BE2C (cell line): Measurements from ENCODE around the gene ELMOD2.

Experiments
- DNase-seq: peaks from one replicate; pipeline ENCODE4 v3.0.0-alpha.2; 2020
- H3K27me3 ChIP-seq: fragments of 250-450 bp; sonication (Bioruptor Pico); 2 replicates; pipeline ENCODE4 v1.5.1; 2020; ENCODE audit warnings: mild to moderate bottlenecking
- H3K36me3 ChIP-seq: fragments of 250-450 bp; sonication (Bioruptor Pico); 2 replicates; pipeline ENCODE4 v1.5.1; 2020; ENCODE audit warnings: mild to moderate bottlenecking
- H3K4me1 ChIP-seq: fragments of 250-450 bp; sonication (Bioruptor Pico); 2 replicates; pipeline ENCODE4 v1.5.1; 2020
- H3K4me3 ChIP-seq: 2 replicates; pipeline ENCODE4 v1.5.1; 2011; ENCODE audit warnings: low read depth, low read length
- H3K9me3 ChIP-seq: fragments of 250-450 bp; sonication (Bioruptor Pico); 2 replicates; pipeline ENCODE4 v1.5.1; 2020
- TF ChIP-seq, protein P1 (sequence below): IDR thresholded peaks from 2 replicates; pipeline ENCODE4 v1.5.1; 2012; ENCODE audit warnings: mild to moderate bottlenecking, low read depth, low read length

Gene ELMOD2

GRCh38 chr4:140595065-140595464 lies 71.1 kb downstream of the ELMOD2 start:
- TF ChIP-seq, protein P1, sequence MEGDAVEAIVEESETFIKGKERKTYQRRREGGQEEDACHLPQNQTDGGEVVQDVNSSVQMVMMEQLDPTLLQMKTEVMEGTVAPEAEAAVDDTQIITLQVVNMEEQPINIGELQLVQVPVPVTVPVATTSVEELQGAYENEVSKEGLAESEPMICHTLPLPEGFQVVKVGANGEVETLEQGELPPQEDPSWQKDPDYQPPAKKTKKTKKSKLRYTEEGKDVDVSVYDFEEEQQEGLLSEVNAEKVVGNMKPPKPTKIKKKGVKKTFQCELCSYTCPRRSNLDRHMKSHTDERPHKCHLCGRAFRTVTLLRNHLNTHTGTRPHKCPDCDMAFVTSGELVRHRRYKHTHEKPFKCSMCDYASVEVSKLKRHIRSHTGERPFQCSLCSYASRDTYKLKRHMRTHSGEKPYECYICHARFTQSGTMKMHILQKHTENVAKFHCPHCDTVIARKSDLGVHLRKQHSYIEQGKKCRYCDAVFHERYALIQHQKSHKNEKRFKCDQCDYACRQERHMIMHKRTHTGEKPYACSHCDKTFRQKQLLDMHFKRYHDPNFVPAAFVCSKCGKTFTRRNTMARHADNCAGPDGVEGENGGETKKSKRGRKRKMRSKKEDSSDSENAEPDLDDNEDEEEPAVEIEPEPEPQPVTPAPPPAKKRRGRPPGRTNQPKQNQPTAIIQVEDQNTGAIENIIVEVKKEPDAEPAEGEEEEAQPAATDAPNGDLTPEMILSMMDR, result peak; percentile 73
- no peak for DNase-seq
- Histone ChIP-seq H3K9me3 (no peaks in the 10 kb centered on the region; the same call in 1 of the 2 replicates), H3K4me1 (no peaks in the 10 kb centered on the region), H3K4me3 (no peak overlapping the region), H3K27me3 (peaks cover 14% of the 10 kb centered on the region), H3K36me3 (no peaks in the 10 kb centered on the region)

DNA sequence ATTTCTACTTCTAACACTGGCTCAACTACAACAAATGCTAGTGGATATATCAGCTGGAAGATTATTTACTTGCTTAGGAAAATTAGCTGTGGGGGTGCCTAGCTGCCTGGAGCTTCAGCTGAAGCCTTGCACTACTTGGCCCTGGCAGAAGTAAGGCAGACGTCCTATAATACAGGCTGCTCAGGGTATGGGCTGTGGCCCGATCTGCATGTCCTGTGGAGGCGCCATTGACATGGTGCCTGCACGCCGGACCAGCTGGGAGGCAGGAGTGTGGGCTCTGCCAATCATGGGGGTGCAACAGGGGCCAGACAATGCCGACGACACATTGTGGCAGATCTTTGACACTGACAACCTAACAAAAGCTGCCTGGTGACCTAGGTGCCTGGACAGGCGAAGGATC lies 76.4 kb downstream of the ELMOD2 start:
- H3K4me1 ChIP-seq, result no peaks in the 10 kb centered on the region
- no peak for DNase-seq

GRCh38 chr4:140602714-140603113 lies 78.7 kb downstream of the ELMOD2 start:
- no peak for DNase-seq
- H3K27me3 ChIP-seq, result no peaks in the 10 kb centered on the region

More for the DNA sequence above, 76.4 kb downstream of the ELMOD2 start:
- Histone ChIP-seq H3K27me3 (no peaks in the 10 kb centered on the region), H3K36me3 (no peaks in the 10 kb centered on the region), H3K4me3 (no peak overlapping the region), H3K9me3 (no peaks in the 10 kb centered on the region; the same call in 1 of the 2 replicates)
- TF ChIP-seq, protein P1, result no peak

DNA sequence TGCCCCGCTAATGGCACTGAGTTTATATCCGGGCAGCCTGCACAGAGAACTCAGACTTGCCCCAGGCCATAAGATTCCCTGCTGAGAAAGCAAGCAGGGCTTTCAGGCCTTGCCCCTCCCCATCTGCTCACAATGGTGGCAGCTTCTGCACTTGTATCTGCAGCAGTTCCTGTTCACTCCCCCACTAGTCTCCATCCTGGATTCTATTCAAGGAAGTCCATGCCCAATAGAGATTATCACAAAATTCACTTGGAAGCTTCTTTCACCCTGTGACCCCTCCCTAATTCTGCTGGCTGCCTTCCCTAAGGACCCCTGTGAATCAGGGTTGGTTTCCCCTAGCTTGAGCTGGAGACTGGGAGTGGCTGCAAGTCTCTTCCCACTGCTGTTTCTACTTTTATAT lies 79.3 kb downstream of the ELMOD2 start:
- Histone ChIP-seq H3K9me3 (no peaks in the 10 kb centered on the region; the same call in 1 of the 2 replicates), H3K36me3 (no peaks in the 10 kb centered on the region), H3K4me1 (no peaks in the 10 kb centered on the region), H3K4me3 (no peak overlapping the region), H3K27me3 (no peaks in the 10 kb centered on the region)
- DNase-seq, result no peak
- TF ChIP-seq, protein P1, result no peak

More at GRCh38 chr4:140602714-140603113, 78.7 kb downstream of the ELMOD2 start:
- TF ChIP-seq, protein P1, result no peak
- Histone ChIP-seq H3K36me3 (no peaks in the 10 kb centered on the region), H3K4me3 (no peak overlapping the region), H3K9me3 (no peaks in the 10 kb centered on the region; the same call in 1 of the 2 replicates), H3K4me1 (no peaks in the 10 kb centered on the region)
